Astrocyte of the cerebellum (primary cell): ENCODE results near the gene SRGAP2B.
"Not testable (repeated sequence)": the region's sequence is repeated elsewhere in the genome, so short reads cannot be mapped to it uniquely, and the experiment has no call there.

Source experiments
- DNase-seq: peaks from one replicate; pipeline ENCODE4 v3.0.0-alpha.2; 2011; ENCODE audit warnings: low read depth
- H3K4me3 ChIP-seq: 2 replicates; pipeline ENCODE4 v1.5.1; 2011; ENCODE audit warnings: mild to moderate bottlenecking, low read depth, low read length, moderate library complexity
- in situ Hi-C: cut with HindIII; loops from 2 replicates; pipeline ENCODE4 v1.10.0; 2017; ENCODE audit warnings: low sequenced_read_pairs

The SRGAP2B gene

DNA sequence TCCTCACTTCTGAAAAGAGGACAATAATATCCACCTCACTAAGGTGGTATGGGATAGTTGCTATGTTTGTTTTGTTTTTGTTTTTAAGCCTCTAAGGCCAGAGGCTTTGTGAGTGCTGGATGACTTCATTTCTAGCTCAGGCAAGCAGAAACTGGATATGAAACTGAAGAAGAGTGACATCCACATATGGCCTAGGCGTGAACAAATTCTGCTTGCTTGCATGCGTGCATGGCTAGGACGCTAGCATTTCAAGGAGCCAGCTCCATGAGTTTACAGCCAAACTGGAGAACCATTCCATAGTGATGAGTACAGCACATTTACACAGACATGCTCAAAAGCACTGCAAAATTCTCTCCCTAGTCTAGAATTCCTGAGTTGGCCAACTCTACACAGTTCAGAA lies 36.9 kb downstream of the SRGAP2B start:
- in situ Hi-C loops, DNase-seq, H3K4me3 ChIP-seq: not testable (repeated sequence)

DNA sequence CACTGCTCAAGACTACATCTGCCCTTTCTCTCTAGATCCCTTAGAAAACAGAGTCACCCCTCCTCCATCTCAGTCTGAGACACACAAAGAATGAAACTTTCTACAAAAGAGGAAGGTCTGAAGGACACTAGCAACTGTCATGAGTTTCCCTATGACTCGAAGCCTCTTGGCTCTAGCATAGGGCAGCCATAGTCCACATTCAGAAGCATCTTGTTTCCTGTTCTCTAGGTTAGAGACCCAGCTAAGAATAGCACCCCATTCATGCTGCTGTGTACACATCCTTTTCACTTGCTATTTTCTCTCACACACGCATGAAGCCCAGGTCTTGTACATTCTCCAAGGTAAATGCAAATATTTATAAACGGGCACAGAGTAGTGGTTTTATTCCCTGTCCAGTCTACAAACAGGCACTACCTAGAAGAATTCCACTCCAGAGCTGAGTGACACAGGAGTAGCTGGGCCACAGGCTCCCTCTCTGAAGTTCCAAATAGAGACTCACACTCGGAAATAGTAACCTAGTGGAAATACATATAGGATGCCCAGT lies 39.8 kb downstream of the SRGAP2B start:
- in situ Hi-C loops, H3K4me3 ChIP-seq, DNase-seq: not testable (repeated sequence)

GRCh38 chr1:145053428-145053827 lies 41.7 kb downstream of the SRGAP2B start:
- H3K4me3 ChIP-seq, in situ Hi-C loops, DNase-seq: not testable (repeated sequence)

- DNase-seq, H3K4me3 ChIP-seq, in situ Hi-C loops: not testable (repeated sequence)
Observed at GRCh38 chr1:145052019-145052776, 42.9 kb downstream of the SRGAP2B start.

- H3K4me3 ChIP-seq, DNase-seq, in situ Hi-C loops: not testable (repeated sequence)
Observed at GRCh38 chr1:145048181-145048856, 46.8 kb downstream of the SRGAP2B start.

DNA sequence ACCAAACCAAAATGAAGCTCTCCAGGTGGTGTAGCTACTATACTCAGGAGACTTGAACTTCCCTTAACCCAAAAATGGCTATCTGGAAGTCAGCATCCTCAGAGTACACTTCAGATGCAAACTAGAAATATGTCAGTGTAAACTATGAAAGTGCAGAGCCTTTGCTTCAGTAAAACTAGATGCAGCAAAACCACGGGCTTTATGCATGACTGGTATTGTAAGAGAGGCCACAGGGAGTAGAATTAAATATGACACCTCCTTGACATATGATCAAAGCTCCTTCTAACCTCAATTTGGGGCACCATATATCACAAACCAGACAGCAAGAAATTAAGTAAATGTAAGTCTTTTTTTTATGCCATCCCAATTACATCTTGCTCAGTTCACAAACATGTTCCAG lies 47.6 kb downstream of the SRGAP2B start:
- H3K4me3 ChIP-seq, DNase-seq, in situ Hi-C loops: not testable (repeated sequence)

GRCh38 chr1:145045571-145046273 lies 49.4 kb downstream of the SRGAP2B start:
- in situ Hi-C loops, DNase-seq, H3K4me3 ChIP-seq: not testable (repeated sequence)

- H3K4me3 ChIP-seq, DNase-seq, in situ Hi-C loops: not testable (repeated sequence)
Observed at GRCh38 chr1:145041519-145041918, 53.6 kb downstream of the SRGAP2B start.

DNA sequence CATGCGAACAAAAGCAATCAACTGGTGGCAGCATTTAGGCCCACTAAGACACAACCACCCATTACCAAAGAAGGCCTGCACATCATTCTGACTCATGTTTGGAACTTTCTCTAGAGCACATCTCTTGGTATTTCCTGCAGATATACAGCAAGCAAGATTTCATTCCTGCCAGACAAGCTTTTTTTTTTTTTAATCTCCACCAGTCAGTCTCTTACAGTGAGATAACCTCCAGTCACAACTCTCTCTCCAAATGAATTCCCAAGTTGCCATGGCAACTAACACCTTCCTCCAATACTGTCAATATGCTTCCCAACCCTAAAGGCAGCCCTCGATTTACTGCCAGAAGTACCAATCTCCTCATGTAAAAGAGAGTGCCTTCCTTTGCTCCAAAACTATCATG lies 59.1 kb downstream of the SRGAP2B start:
- in situ Hi-C loops, H3K4me3 ChIP-seq, DNase-seq: not testable (repeated sequence)

GRCh38 chr1:145033523-145033922 lies 61.6 kb downstream of the SRGAP2B start:
- DNase-seq, in situ Hi-C loops, H3K4me3 ChIP-seq: not testable (repeated sequence)

DNA sequence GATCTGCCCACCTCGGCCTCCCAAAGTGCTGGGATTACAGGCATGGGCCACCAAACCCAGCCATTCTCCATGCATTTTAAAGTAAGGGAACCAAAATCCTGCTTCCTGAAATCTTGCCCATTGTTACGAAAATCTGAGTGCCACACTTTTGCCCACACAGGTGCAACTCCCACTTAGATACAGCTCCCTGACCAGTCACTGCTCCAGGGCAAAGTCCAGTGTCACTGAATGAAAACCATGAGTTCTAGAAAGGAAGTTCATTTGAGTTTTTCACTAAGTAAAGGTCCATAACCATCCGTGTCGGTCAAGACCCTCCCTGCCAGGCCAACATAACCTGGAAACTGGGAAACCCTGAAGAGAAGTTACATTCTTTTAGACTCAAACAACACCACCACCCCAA lies 67.9 kb downstream of the SRGAP2B start:
- DNase-seq, H3K4me3 ChIP-seq, in situ Hi-C loops: not testable (repeated sequence)

- in situ Hi-C loops: not testable (repeated sequence)
Observed at GRCh38 chr1:145025286-145025685, 69.8 kb downstream of the SRGAP2B start.

GRCh38 chr1:145022259-145022658 lies 72.9 kb downstream of the SRGAP2B start:
- DNase-seq, in situ Hi-C loops, H3K4me3 ChIP-seq: not testable (repeated sequence)

More at GRCh38 chr1:145025286-145025685, 69.8 kb downstream of the SRGAP2B start:
- not testable (repeated sequence) for DNase-seq, H3K4me3 ChIP-seq

- H3K4me3 ChIP-seq, in situ Hi-C loops, DNase-seq: not testable (repeated sequence)
Observed at GRCh38 chr1:145021749-145022148, 73.4 kb downstream of the SRGAP2B start.

DNA sequence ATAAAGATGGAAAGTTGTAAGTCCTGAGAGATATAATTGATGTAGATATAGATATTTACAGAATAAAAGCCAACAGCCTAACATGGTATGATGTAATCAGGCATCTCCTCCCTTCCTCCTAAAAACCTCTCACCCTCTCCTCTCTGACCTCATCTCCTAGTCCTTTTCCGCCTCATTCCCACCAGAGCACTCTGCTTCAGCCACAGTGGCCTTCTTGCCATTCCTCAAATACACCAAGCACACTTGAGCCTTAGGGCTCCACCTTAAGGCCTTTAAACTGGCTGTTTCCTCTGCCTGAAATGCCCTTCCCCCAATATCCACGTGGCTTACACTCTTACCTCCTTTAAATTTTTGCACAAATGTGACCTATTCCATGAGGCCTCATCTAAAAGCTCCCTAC lies 75.4 kb downstream of the SRGAP2B start:
- in situ Hi-C loops, H3K4me3 ChIP-seq, DNase-seq: not testable (repeated sequence)

- H3K4me3 ChIP-seq, in situ Hi-C loops, DNase-seq: not testable (repeated sequence)
Observed at GRCh38 chr1:145017725-145018124, 77.4 kb downstream of the SRGAP2B start.

DNA sequence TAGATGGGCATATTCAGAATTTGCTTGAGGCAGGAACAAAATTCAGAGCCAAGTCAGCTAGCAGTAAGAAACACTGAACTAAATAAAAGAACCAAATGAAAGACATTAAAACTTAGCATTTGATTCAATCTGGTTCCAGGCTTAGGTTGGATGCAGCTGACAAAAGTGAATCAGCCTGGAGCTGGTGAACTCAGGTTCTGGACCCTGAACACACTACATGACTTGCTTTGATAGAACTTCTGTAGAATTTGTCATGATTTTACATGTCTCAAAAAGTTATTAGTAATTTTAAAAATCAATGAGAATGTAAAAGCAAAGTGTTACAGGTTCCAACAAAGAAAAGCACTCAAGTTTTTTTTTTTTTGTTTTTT lies 78.7 kb downstream of the SRGAP2B start:
- H3K4me3 ChIP-seq, DNase-seq, in situ Hi-C loops: not testable (repeated sequence)
